Activated CD8-positive, alpha-beta T cell treated with anti-CD3 and anti-CD28 coated beads for 36 hours (primary cell): ENCODE data around the gene RAB3D. TPM values are rescaled to one million over a fixed set of nuclear protein-coding genes. Genes with fewer than 3 reads are reported as not detected.
A peak's percentile ranks its signal among the peaks of the same experiment; 100 is the strongest.
"Not testable (repeated sequence)": the region's sequence is repeated elsewhere in the genome, so short reads cannot be mapped to it uniquely, and the experiment has no call there.

Source experiments
- ATAC-seq: fragments of 200-7000 bp; cut with Tn5 transposase; one replicate; pipeline ENCODE4 v1.10.0; 2021; ENCODE audit warnings: mild to moderate bottlenecking, moderate library complexity
- CTCF ChIA-PET: fragments of 350-600 bp; sonication (Branson Sonifier 250); formaldehyde crosslinking; loops from one replicate; lab custom pipeline; 2021; ENCODE audit warnings: antibody characterized with exemption; lab: Charles Lee
- POLR2A ChIA-PET: fragments of 350-600 bp; sonication (Branson Sonifier 250); formaldehyde crosslinking; loops from one replicate; lab custom pipeline; 2021; ENCODE audit warnings: antibody characterized with exemption; lab: Charles Lee
- DNase-seq: peaks from one replicate; pipeline ENCODE4 v3.0.0-alpha.2; 2020
- H3K27ac Mint-ChIP-seq: one replicate; pipeline ENCODE4 v1.8.0; 2021; ENCODE audit warnings: mild to moderate bottlenecking, mixed read lengths
- H3K27me3 Mint-ChIP-seq: one replicate; pipeline ENCODE4 v1.8.0; 2021; ENCODE audit warnings: mixed read lengths
- H3K36me3 Mint-ChIP-seq: one replicate; pipeline ENCODE4 v1.8.0; 2021; ENCODE audit warnings: low read depth, mixed read lengths
- H3K4me1 Mint-ChIP-seq: one replicate; pipeline ENCODE4 v1.8.0; 2021; ENCODE audit warnings: low read depth, mixed read lengths
- H3K4me3 Mint-ChIP-seq: one replicate; pipeline ENCODE4 v1.8.0; 2021; ENCODE audit warnings: mild to moderate bottlenecking, moderate library complexity, mixed read lengths
- H3K9me3 Mint-ChIP-seq: one replicate; pipeline ENCODE4 v1.8.0; 2021; ENCODE audit warnings: mixed read lengths
- intact Hi-C: fragments of 100-400 bp; cut with micrococcal nuclease; formaldehyde crosslinking; loops from one replicate; pipeline ENCODE4 v1.10.0; 2022
- total RNA-seq, 2 experiments: library from RNA; stranded (reverse); gene quantifications; one replicate each; pipeline ENCODE4 v1.2.3, GENCODE V29; 2021
- TF ChIP-seq, protein P1 (sequence below): fragments of 200-600 bp; IDR thresholded peaks from one replicate; pipeline ENCODE4 v1.8.0; 2022; ENCODE audit warnings: antibody characterized with exemption, mild to moderate bottlenecking

RAB3D gene
- total RNA-seq, 2 experiments from 2014 or later: 6.7 to 7.0 TPM

DNA sequence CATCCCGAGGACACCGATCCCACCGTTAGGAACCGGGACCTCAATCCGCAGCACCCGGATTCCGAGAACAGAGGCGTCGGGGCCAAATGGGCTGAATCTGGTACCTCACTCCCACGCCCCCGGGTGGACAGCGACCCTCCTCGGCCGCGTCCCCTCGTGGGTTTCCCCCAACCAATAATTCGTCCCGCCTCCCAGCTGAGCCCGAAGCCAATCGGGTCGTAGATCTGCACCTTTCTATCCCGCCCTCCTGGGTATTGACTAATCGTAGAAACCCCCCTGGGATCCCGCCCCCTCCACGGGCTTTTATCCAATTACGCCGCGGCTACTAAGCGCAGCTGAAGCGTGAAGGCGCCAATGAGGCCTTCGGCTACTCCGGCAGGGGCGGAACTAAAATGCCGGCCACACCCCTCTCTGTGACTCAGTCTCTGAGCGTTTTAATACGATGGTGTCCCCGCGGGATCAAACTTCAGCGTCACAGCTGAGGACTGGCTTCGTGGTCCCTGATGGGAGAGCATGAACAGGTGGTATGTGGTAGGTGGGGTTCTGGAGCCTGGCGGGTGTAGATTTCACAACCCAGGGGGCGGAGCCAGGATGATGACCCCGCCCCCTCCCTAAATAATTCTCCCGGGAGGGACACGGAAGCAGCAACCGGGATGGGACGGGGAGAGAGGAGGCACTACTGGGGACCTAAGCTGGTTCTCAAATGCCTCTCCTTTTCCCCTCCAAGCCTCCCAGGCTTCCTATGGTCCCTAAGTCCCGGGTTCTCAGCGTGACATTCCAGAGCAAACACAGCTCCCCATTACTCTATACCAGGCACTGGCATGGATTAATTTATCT lies 6.9 kb upstream of the RAB3D start, which contains the start of the genes CCDC159 and TMEM205:
Gene CCDC159 (plus strand): TSS at position 416 of the 837 bp plus-strand sequence. CDS start 88 bp downstream, at position 504.
Gene TMEM205 (minus strand): TSS at position 165 of the 837 bp plus-strand sequence. CDS start 649 bp downstream, outside the sequence.
- peak; percentile 97 for ATAC-seq
- H3K4me1 Mint-ChIP-seq: peaks cover 24% of the 10 kb centered on the region
- H3K36me3 Mint-ChIP-seq: peaks cover 11% of the 10 kb centered on the region
- CTCF ChIA-PET: interaction anchor here (0.8 to 1.5 kb wide), 11 partner anchors 22 to 136 kb away, joined by 3 to 8 read pairs (median 3); partner anchors contain the start of genes ODAD3, PRKCSH and SWSAP1
- TF ChIP-seq, protein P1, sequence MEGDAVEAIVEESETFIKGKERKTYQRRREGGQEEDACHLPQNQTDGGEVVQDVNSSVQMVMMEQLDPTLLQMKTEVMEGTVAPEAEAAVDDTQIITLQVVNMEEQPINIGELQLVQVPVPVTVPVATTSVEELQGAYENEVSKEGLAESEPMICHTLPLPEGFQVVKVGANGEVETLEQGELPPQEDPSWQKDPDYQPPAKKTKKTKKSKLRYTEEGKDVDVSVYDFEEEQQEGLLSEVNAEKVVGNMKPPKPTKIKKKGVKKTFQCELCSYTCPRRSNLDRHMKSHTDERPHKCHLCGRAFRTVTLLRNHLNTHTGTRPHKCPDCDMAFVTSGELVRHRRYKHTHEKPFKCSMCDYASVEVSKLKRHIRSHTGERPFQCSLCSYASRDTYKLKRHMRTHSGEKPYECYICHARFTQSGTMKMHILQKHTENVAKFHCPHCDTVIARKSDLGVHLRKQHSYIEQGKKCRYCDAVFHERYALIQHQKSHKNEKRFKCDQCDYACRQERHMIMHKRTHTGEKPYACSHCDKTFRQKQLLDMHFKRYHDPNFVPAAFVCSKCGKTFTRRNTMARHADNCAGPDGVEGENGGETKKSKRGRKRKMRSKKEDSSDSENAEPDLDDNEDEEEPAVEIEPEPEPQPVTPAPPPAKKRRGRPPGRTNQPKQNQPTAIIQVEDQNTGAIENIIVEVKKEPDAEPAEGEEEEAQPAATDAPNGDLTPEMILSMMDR: no peak
- POLR2A ChIA-PET: interaction anchor here (0.7 to 1.9 kb wide), 3 partner anchors 23 to 135 kb away, joined by 3 to 9 read pairs (median 3); partner anchors contain the start of genes ELAVL3 and SWSAP1
- peaks cover 8% of the 10 kb centered on the region for H3K9me3 Mint-ChIP-seq
- H3K27ac Mint-ChIP-seq: peak within 1 kb of the TSS; percentile 92
- peak; percentile 100 for DNase-seq
- peak within 1 kb of the TSS; percentile 97 for H3K4me3 Mint-ChIP-seq
- intact Hi-C loops: no loop called here
- H3K27me3 Mint-ChIP-seq: no peaks in the 10 kb centered on the region

DNA sequence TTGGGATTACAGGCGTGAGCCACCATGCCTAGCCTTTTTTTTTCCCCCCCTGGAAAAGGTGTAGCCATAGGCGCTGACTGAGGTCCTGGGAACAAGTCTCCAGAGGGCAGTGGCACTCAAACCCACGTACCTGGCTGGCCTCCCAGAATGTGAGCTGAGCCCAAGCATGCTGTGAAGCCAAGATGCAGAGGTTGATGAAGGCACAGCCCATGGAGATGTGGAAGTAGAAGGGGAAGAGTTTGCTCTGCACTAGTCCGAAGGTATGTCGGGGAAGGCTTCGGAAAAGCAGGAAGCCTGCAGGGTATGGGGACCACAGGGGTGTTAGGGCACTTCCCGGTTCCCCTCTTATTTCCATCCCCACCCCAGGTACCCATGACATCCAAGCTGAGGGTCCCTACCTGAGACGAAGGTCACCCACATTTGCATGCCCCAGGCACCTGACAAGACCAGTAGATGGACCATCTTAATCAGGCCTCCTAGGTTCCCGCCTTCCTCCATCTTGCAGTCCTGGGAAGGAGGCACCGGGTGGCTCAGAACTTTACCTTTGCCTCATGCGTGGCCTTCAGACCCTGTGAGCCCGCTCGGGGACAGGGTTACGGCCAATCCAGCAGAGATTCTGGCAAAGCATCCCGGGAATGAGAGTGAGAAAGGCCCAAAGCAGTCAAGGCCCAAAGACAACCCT lies 5.8 kb upstream of the RAB3D start:
- Mint-ChIP-seq H3K4me1 (peaks cover 24% of the 10 kb centered on the region), H3K27me3 (no peaks in the 10 kb centered on the region), H3K36me3 (peaks cover 11% of the 10 kb centered on the region), H3K9me3 (peaks cover 8% of the 10 kb centered on the region), H3K4me3 (peak overlapping the region; percentile 97), H3K27ac (peak overlapping the region; percentile 92)
- POLR2A ChIA-PET: interaction anchor here (1.1 to 1.6 kb wide), 2 partner anchors 22 to 36 kb away, joined by 3 read pairs; no protein-coding TSS in a partner anchor
- ATAC-seq: no peak
- TF ChIP-seq, protein P1: no peak
- intact Hi-C loops: no loop called here
- DNase-seq: no peak
- CTCF ChIA-PET: interaction anchor here (1.1 to 1.5 kb wide), 2 partner anchors 21 to 35 kb away, joined by 3 read pairs; no protein-coding TSS in a partner anchor

DNA sequence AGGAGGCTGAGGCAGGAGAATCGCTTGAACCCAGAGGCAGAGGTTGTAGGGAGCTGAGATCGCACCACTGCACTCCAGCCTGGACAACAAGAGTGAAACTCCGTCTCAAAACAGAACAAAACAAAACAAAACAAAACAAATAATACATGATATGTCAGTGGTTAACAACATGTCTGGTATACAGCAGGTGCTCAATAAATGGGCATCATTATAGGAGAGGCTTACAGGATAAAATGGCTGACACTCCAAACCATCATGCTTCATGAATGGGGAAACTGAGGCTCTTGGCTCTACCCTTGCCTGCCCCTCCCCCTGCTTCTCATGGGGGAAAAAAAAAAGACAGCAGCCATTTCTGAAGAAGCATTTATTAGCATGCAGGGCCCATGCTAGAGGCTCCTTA lies 3.0 kb upstream of the RAB3D start:
- Mint-ChIP-seq H3K27ac (no peak overlapping the region), H3K4me1 (peaks cover 39% of the 10 kb centered on the region), H3K27me3 (no peaks in the 10 kb centered on the region), H3K36me3 (no peaks in the 10 kb centered on the region), H3K9me3 (no peaks in the 10 kb centered on the region), H3K4me3 (no peak overlapping the region)
- ChIA-PET CTCF (interaction anchor here (1.2 kb wide), 1 partner anchor 41 kb away, joined by 7 read pairs; the partner anchor contains the start of gene EPOR), POLR2A (interaction anchor here (1.2 kb wide), 1 partner anchor 32 kb away, joined by 3 read pairs; the partner anchor contains the start of gene SWSAP1)
- DNase-seq (no peak), ATAC-seq (no peak)
- TF ChIP-seq, protein P1: no peak
- intact Hi-C loops: no loop called here

DNA sequence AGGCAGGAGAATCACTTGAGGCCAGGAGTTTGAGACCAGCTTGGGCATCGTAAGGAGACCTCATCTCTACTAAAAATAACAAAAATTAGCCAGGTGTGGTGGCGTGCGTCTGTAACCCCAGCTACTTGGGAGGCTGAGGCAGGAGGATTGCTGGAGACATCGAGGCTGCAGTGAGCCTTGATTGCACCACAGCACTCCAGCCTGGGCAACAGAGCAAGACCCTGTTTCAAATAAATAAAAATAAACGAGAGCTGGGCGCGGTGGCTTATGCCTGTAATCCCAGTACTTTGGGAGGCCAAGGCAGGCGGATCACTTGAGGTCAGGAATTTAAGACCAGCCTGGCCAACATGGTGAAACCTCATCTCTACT lies 626 bp upstream of the RAB3D start:
- Mint-ChIP-seq H3K4me3 (peak overlapping the region; percentile 72), H3K4me1 (peaks cover 25% of the 10 kb centered on the region)
- ATAC-seq, H3K27me3 Mint-ChIP-seq, H3K36me3 Mint-ChIP-seq, intact Hi-C loops, H3K9me3 Mint-ChIP-seq, DNase-seq, H3K27ac Mint-ChIP-seq: not testable (repeated sequence)
- POLR2A ChIA-PET: interaction anchor here (0.8 to 1.1 kb wide), 2 partner anchors 15 to 185 kb away, joined by 3 to 4 read pairs; no protein-coding TSS in a partner anchor
- CTCF ChIA-PET: interaction anchor here (0.6 to 2.3 kb wide), 5 partner anchors 14 to 183 kb away, joined by 3 to 6 read pairs (median 5); partner anchors contain the start of gene SWSAP1
